ENCODE results near the gene PSEN2. TPM values are rescaled to one million over a fixed set of nuclear protein-coding genes. Genes with fewer than 3 reads are reported as not detected.

The PSEN2 gene
- total and polyA plus RNA-seq, 2 of the 8 experiments (the other 6 are each of a cell fraction or from before 2014, with no cell fraction given) = 22.9 to 29.0 TPM

GRCh38 chr1:226820941-226821718 lies 49.3 kb upstream of the PSEN2 start:
- Histone ChIP-seq H4K8ac (ENCODE audit: extremely low read depth, insufficient read depth, low read length) (no peak overlapping the region), H2AFZ (ENCODE audit: low read length) (no peak overlapping the region), H2BK120ac (replicated peaks; ENCODE audit: low read depth, low read length) (no peak overlapping the region), H2AK5ac (ENCODE audit: low read depth, low read length) (no peak overlapping the region), H3K56ac (replicated peaks; ENCODE audit: insufficient read length, low read depth, low read length) (no peak overlapping the region), H4K5ac (ENCODE audit: insufficient read length, low read depth, low read length) (no peak overlapping the region), H3K23me2 (ENCODE audit: low read depth, low read length) (no peaks in the 10 kb centered on the region), H3K4me1 (replicated peaks in 1 of 4; ENCODE audit: control insufficient read depth in 3 of 4, insufficient read depth in 4 of 4, low read length in 3 of 4) (no peaks in the 10 kb centered on the region), H3K27ac (ENCODE audit: low read depth, low read length) (no peak overlapping the region), H4K20me1 (replicated peaks in 1 of 2; ENCODE audit: control insufficient read depth in 1 of 2, insufficient read depth in 2 of 2, low read length in 2 of 2) (no peaks in the 10 kb centered on the region), H2BK12ac (ENCODE audit: low read depth, low read length) (no peak overlapping the region), H3K27me3 (replicated peaks in 1 of 4; ENCODE audit: control insufficient read depth in 3 of 4, extremely low read depth in 1 of 4, insufficient read depth in 3 of 4, low read length in 3 of 4) (no peaks in the 10 kb centered on the region), H3K36me3 (ENCODE audit: control insufficient read depth in 2 of 4, insufficient read depth in 4 of 4, low read length in 3 of 4) (no peaks in the 10 kb centered on the region), H3K4ac (replicated peaks; ENCODE audit: insufficient read length, low read depth, low read length) (no peak overlapping the region), H4K91ac (replicated peaks; ENCODE audit: insufficient read length, low read length) (no peak overlapping the region), H3K79me2 (ENCODE audit: control insufficient read depth in 1 of 2, insufficient read depth in 2 of 2, low read length in 2 of 2) (no peaks in the 10 kb centered on the region), H3K79me1 (ENCODE audit: low read depth, low read length) (no peaks in the 10 kb centered on the region), H3K4me2 (ENCODE audit: insufficient read depth in 1 of 2, low read depth in 2 of 2, low read length in 2 of 2) (no peak overlapping the region), H2BK5ac (ENCODE audit: low read depth, low read length) (no peak overlapping the region), H3K4me3 (ENCODE audit: extremely low read depth in 1 of 4, insufficient read depth in 2 of 4, low read depth in 3 of 4, low read length in 4 of 4) (no peak overlapping the region), H3K9me3 (ENCODE audit: insufficient read depth in 2 of 2, low read depth in 1 of 2, low read length in 1 of 2) (no peaks in the 10 kb centered on the region), H3K18ac (ENCODE audit: extremely low read depth, low read length) (no peak overlapping the region), H2BK20ac (ENCODE audit: low read length) (no peak overlapping the region), H3K14ac (ENCODE audit: insufficient read length) (no peak overlapping the region), H3K23ac (ENCODE audit: insufficient read length) (no peak overlapping the region), H3K9ac (replicated peaks in 1 of 4; ENCODE audit: extremely low read depth in 1 of 4, low read depth in 3 of 4, low read length in 3 of 4) (no peak overlapping the region), H2BK15ac (ENCODE audit: low read length) (no peak overlapping the region)
- 86% methylated on average over 8 of the region's 8 CpGs; no CpG with 5 or more reads in 1 of the 2 experiments for WGBS, 2 experiments (ENCODE audit: extremely low coverage in 1 of 2, insufficient coverage in 1 of 2, insufficient read length in 1 of 2, insufficient replicate concordance in 2 of 2, low coverage in 1 of 2, low lambda C conversion rate in 2 of 2, missing lambda C conversion rate in 1 of 2)
- TF ChIP-seq SUZ12 (IDR thresholded peaks at IDR 0.05; ENCODE audit: low read length) = no peak
- no peak for TF ChIP-seq EGR1 (IDR thresholded peaks at IDR 0.05; ENCODE audit: borderline replicate concordance, low read depth, low read length)
- TF ChIP-seq TBP (IDR thresholded peaks at IDR 0.05; ENCODE audit: low read depth, low read length) = no peak
- no peak for TF ChIP-seq GABPA (IDR thresholded peaks at IDR 0.05; ENCODE audit: borderline replicate concordance, insufficient read depth, low read length)
- TF ChIP-seq NRF1 (IDR thresholded peaks at IDR 0.05; ENCODE audit: low read depth, low read length) = no peak
- no peak for TF ChIP-seq CHD2 (IDR thresholded peaks at IDR 0.05; ENCODE audit: low read length)
- TF ChIP-seq USF2 (IDR thresholded peaks at IDR 0.05; ENCODE audit: low read length) = no peak
- no peak for TF ChIP-seq CBX8 (IDR thresholded peaks at IDR 0.05; ENCODE audit: borderline replicate concordance, low read depth, low read length)
- TF ChIP-seq YY1 (IDR thresholded peaks at IDR 0.05; ENCODE audit: low read depth, low read length) = no peak
- TF ChIP-seq TEAD4 (IDR thresholded peaks at IDR 0.05; ENCODE audit: low read depth, low read length) = no peak
- TF ChIP-seq BACH1 (IDR thresholded peaks at IDR 0.05; ENCODE audit: low read length) = no peak
- TF ChIP-seq TCF12 (IDR thresholded peaks at IDR 0.05; ENCODE audit: low read depth, low read length) = no peak
- CTCF ChIA-PET (ENCODE audit: partially characterized antibody) = interaction anchor here (1.0 to 1.9 kb wide), 5 partner anchors 9 to 195 kb away, joined by 3 to 11 read pairs (median 4); no protein-coding TSS in a partner anchor
- FAIRE-seq = no peak
- no peak for DNase-seq (ENCODE audit: low read depth in 1 of 2, low spot score in 2 of 2)
- POLR2A ChIA-PET (ENCODE audit: partially characterized antibody) = no interaction called here
